ENCODE data around the gene NADK2.

Gene NADK2

DNA sequence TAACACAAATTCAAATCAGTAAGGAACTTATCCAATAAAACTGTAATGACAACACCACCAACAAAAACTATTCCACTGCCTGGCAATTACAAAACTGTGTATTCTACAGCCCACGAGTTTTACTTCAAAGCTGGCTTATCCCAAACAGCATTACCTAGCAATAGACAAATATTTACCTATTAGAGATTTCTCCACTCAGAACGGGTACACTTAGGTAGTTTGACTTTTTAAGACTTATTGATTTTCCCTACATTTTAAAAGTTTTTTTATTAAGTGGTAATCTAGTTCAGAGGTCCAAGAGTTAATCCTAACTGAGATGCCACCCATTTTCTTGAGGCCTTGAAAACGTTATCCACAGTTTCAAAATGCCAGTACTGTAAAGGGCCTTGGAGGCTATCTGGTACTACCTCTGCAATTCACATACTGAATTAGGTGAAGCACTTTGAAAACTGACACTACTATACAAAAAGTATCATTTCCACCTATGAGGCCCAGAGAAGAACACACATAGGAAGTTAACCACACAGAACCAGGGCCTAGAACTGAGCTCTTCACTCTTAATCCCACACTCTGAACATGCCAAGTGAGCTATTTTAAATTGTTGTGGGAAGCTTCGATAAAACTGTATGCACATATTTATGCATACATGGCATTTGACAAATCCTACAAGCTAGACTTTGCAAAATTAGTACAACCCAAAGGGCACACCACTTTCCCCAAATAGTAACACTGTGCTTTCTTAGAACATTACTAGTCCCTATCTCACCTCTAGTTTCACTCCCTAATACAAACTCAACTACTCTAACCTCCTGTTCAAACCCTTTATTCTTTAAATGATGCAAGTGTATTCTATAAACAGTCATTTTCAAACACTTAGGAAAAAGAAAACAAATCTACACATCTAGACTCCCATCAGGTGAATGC, 2.1 kb downstream of the NADK2 start:
- DNase-seq (ENCODE audit: low read depth): no peak
- peak overlapping the region; percentile 71 for H3K4me3 ChIP-seq (ENCODE audit: control insufficient read depth, low read depth, low read length)
- TF ChIP-seq, protein P1, sequence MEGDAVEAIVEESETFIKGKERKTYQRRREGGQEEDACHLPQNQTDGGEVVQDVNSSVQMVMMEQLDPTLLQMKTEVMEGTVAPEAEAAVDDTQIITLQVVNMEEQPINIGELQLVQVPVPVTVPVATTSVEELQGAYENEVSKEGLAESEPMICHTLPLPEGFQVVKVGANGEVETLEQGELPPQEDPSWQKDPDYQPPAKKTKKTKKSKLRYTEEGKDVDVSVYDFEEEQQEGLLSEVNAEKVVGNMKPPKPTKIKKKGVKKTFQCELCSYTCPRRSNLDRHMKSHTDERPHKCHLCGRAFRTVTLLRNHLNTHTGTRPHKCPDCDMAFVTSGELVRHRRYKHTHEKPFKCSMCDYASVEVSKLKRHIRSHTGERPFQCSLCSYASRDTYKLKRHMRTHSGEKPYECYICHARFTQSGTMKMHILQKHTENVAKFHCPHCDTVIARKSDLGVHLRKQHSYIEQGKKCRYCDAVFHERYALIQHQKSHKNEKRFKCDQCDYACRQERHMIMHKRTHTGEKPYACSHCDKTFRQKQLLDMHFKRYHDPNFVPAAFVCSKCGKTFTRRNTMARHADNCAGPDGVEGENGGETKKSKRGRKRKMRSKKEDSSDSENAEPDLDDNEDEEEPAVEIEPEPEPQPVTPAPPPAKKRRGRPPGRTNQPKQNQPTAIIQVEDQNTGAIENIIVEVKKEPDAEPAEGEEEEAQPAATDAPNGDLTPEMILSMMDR (conservative IDR thresholded peaks at IDR 0.05; ENCODE audit: control insufficient read depth, insufficient read depth, low read depth, low read length): no peak

DNA sequence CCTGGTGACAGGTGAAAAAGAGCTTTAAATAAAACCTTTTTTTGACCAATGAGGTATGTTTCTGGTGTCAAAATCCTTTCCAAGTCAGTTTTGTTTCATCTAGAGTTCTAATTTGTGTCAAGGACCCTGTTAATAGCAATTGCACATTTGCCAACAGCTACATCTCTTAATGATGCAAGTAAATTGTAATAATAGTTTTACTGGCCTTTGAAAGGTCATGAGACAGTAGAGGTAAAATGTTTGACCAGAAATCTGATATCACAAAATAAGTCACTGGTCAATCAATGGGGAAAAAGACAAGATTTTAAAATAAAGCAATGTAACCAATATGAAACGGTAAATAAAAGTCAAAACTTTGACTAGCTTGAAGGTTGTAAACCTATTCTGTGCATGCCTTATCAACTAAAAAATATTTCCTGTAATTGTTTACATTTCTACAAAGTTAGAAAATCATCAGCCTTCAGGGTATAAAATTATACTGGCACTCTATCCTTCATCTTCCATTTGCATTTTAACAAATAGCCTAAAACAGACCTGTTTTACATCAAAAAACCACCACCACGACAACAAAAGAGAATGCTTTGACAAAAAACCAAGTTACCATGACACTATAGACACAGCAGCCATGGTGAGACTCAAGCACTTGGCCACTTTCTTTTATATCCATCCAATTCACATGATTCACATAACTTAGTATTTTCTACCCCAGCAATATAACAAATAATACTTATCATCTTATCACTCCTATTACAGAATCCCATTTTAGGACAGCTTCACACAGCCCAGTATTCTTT, 3.0 kb downstream of the NADK2 start:
- TF ChIP-seq, protein P1 (conservative IDR thresholded peaks at IDR 0.05; ENCODE audit: control insufficient read depth, insufficient read depth, low read depth, low read length): no peak

DNA sequence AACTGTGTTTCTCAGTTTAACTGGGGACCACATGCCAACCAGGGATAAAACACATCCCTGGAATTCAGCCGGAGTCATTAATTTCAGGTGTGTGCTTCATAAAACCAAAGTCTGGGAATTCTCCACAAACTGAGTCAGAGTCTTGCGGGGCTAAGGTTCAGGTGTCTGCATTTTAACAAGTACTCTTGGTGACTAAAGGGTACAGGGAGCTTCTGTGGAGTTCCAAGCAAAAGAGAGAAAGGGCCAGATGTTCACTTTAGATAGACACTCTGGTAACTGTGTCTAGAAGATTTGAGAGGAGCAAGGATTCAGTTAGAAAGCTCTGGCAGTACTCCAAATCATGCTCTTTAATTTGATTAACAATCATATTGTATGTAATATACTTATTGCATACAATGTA, 4.0 kb downstream of the NADK2 start:
- no peak for DNase-seq (ENCODE audit: low read depth)
- TF ChIP-seq, protein P1 (conservative IDR thresholded peaks at IDR 0.05; ENCODE audit: control insufficient read depth, insufficient read depth, low read depth, low read length): no peak
- no peak overlapping the region for H3K4me3 ChIP-seq (ENCODE audit: control insufficient read depth, low read depth, low read length)

More for the DNA sequence above, 3.0 kb downstream of the NADK2 start:
- DNase-seq (ENCODE audit: low read depth): no peak
- no peak overlapping the region for H3K4me3 ChIP-seq (ENCODE audit: control insufficient read depth, low read depth, low read length)

DNA sequence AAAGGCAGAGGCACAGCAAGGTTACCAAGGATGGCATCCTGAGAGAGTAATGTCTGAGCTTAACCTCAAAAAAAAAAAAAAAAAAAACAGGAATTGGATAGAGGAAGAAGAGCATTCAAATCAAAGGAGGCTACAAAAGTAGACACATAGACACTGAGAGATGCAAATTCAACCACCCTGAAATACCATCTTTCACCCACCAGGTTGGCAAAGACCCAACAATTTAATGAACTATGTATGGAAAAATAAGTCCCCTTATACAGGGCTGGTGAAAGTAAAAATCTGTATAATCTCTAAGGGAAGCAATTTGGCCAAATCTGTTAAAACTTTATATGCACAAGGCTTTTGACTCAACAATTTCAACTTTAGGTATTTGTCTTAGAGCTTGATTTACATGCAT, 4.9 kb downstream of the NADK2 start:
- H3K4me3 ChIP-seq (ENCODE audit: control insufficient read depth, low read depth, low read length): no peak overlapping the region
- DNase-seq (ENCODE audit: low read depth): no peak
- TF ChIP-seq, protein P1 (conservative IDR thresholded peaks at IDR 0.05; ENCODE audit: control insufficient read depth, insufficient read depth, low read depth, low read length): no peak

DNA sequence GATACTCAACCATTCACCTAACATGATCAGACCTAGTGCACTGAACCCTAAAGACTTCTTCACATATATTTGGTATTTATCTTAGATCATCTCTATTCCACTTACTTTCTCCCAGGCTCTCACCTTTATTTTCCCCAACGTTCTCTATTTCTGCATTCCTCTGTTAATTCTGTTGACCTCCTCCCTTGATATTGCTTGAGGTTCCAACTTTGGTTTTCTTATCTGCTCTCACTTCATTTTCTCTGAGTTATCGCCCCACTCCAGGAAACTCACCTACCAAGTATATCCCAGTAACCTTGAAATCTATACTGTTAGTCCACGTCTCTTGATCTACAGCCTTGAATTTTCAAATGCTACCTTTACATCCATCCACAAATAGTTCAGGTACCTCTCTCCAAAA, 9.2 kb downstream of the NADK2 start:
- TF ChIP-seq, protein P1 (conservative IDR thresholded peaks at IDR 0.05; ENCODE audit: control insufficient read depth, insufficient read depth, low read depth, low read length): no peak
- H3K4me3 ChIP-seq (ENCODE audit: control insufficient read depth, low read depth, low read length): no peak overlapping the region
- no peak for DNase-seq (ENCODE audit: low read depth)

DNA sequence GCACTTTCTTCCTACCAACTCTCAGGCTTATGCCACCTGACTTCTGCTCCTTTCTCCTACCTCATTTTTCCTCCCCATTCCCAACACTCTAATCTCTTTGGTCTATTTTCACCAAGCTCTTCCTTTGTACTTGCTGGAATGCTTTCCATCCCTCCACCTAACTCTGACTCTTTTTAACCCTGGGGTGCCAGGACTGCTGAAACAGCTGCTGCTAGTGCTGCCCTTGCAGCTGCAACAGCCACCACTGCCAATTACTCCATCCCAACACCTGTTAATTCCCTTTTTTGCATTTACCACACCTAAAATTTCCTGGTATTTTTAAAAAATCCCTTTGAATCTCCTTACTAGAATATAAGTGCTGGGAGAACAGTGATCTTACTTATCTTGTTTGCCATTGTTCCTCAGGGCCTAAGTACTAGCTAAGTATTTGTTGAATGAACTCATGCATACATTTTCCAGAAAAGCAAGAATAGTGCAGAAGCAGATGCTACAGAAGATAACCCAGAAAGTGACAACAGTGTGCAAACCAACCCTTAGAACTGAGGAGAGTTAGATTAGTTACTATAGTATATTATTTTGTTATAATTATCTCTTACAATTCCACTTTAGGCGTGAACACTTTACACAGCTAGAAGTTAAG, 11.5 kb downstream of the NADK2 start:
- TF ChIP-seq, protein P1 (conservative IDR thresholded peaks at IDR 0.05; ENCODE audit: control insufficient read depth, insufficient read depth, low read depth, low read length): no peak
- no peak for DNase-seq (ENCODE audit: low read depth)

More for the DNA sequence above, 11.5 kb downstream of the NADK2 start:
- no peak overlapping the region for H3K4me3 ChIP-seq (ENCODE audit: control insufficient read depth, low read depth, low read length)

Measured in fibroblast of mammary gland (primary cell).